LNCaP clone FGC (cell line): Measurements from ENCODE around the gene MAD1L1.

Source experiments
- DNase-seq: peaks from one replicate; pipeline ENCODE4 v3.0.0-alpha.2; 2011; ENCODE audit warnings: low read depth
- H3K4me3 ChIP-seq: 2 replicates; pipeline ENCODE4 v1.5.1; 2011; ENCODE audit warnings: mild to moderate bottlenecking, low read depth, low read length, control low read depth
- TF ChIP-seq, protein P1 (sequence below): IDR thresholded peaks from 2 replicates; pipeline ENCODE4 v1.5.1; 2012; ENCODE audit warnings: mild to moderate bottlenecking; ENCODE audit not compliant: control insufficient read depth, insufficient read depth; ENCODE audit errors: extremely low read depth

Gene MAD1L1

DNA sequence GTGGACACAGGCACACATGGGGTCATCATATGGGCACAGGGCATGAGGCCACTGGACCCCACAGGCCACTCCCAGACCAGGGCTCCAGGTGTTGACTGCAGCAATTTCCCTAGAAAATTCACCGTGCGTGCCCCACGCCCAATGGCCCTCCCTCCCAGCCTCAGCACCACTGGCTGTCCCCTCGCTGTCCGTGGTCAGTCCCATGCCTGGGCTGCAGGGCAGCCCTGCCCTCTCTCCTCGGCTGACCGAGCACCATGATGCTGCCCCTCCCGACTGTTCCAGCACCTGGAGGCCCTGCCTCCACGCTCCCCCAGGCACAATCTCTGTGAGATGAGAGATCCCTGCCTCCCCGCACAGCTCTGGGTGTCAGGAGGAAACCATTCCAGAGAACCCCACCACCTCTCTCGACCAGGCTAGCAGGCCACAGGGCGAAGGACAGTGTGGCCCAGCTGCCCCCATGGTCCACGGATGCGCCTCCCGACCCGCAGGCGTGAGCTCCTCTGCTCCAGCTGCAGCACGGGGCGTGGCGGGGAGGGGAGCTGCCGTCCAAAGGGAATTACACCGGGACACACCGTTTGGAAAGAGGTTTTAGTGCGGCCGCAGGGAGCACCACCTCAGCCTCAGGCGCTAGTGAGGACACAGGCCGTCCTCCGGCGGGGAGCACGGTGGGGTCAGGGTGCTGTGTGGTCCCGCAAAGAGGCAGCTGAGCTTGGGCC, 21.8 kb upstream of the MAD1L1 start:
- DNase-seq = no peak
- TF ChIP-seq, protein P1, sequence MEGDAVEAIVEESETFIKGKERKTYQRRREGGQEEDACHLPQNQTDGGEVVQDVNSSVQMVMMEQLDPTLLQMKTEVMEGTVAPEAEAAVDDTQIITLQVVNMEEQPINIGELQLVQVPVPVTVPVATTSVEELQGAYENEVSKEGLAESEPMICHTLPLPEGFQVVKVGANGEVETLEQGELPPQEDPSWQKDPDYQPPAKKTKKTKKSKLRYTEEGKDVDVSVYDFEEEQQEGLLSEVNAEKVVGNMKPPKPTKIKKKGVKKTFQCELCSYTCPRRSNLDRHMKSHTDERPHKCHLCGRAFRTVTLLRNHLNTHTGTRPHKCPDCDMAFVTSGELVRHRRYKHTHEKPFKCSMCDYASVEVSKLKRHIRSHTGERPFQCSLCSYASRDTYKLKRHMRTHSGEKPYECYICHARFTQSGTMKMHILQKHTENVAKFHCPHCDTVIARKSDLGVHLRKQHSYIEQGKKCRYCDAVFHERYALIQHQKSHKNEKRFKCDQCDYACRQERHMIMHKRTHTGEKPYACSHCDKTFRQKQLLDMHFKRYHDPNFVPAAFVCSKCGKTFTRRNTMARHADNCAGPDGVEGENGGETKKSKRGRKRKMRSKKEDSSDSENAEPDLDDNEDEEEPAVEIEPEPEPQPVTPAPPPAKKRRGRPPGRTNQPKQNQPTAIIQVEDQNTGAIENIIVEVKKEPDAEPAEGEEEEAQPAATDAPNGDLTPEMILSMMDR = no peak
- H3K4me3 ChIP-seq = no peak overlapping the region

DNA sequence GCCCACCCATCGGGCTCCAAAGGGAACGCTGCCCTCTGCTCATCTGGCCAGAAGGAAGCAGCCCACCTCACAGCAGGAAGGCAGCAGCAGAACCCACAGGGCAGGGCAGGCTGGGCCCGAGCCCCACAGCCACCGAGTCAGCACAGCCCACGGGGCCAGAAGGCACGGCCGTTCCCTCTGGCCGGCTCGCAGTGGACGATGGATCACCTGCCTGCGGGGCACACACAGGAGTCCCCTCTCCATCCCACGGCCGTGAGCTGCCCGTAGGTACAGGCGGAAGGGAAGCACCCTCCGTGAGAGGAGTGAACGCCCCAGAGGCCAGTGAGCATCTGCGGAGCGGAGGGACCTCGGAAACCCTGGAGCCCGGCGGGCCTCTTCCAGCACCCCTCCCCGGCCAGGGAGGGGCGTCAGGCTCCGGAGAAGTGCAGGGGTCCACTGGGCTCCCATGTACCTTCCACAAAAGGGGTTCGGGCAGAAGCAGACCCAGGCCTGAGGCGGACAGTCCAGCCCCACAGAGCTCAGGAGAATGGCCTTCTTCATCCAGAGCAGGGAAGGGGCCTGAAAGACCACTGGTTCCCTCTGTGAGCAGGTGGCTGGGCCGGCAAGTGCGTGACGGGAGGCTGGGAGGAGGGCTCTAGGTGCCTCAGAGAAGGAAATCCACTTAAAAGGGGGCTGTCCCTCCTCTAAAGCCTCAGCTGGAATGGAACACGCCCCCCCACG, 20.9 kb upstream of the MAD1L1 start:
- DNase-seq = no peak
- TF ChIP-seq, protein P1 = no peak
- H3K4me3 ChIP-seq = no peak overlapping the region

DNA sequence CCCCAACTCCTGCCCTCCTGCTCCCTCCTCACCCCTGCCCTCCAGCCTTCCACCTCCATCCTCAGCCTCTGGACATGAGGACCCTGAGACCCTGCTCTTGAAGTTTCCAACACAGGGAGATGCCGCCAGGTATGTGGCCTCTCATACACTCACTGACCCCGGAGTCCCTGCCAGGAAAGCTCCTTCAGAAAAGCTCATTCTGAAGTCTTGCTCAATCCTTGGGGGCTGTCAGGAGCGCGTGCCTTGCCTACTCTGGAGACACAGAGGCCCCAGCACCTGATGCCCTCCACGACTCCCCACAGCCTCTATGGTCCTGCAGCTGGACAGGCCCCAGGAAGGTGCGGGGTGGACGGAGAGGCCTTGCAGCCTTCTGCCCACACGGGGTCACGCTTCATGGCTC, 20.3 kb upstream of the MAD1L1 start:
- H3K4me3 ChIP-seq = no peak overlapping the region
- TF ChIP-seq, protein P1 = no peak
- DNase-seq = no peak

DNA sequence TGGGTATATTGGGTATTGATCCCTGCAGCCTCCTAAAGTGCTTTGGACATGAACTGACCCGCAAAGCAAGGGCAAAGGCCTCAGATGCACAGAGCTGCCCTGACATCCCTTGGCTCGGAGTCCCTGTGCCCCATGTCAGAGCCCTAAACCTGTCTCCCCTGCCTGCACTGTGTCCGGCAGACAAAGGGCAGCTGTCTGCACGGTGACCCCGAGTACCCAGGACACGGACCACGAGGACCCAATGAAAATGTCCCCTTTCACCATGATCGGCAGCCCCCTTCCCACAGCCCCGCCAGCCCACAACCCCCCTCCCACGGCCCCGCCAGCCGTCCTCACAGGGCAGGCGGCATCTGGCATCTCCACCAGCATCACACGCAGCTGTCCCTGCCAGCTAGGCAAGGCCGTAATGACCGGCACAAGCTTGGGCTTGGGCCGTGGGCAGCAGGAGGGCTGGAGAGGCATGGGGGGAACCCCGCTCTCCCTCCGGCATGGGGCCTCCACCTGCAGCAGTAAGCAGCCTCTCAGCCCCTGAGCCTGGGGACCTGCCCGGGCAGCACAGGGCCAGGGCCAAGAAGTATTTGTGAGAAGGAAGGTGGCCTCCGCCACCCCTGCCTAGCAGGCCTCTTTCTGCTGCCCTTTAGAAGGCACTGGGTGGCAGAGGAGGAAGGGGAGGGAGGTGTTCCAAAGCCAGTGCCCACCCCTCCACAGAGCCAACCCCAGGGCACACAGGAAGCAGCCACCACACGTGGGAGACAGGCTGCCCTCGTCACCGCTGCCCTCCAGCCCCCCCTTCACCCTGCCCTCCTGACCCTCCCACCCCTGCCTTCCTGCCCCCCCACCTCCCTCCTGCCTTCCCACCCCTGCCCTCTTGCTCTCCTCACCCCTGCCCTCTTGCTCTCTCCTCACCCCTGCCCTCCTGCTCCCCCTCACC, 19.4 kb upstream of the MAD1L1 start:
- TF ChIP-seq, protein P1 = no peak
- H3K4me3 ChIP-seq = no peak overlapping the region

DNA sequence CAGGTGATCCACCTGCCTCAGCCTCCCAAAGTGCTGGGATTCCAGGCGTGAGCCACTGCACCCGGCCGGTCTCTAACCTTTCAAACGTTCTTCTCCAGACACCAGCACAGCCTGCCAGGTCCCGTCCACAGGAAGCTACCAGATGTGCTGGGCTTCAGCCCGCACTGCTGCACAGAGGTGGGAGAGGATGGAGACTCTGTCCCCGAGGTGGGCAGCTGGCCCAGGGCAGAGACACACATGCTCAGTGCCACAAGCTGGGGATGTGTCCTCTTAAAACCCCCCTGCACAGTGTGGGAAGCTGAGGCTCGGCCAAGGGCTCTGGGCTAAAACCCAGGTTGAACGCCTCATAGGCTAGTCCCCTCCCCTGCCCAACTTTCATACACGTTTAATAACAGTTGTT, 18.6 kb upstream of the MAD1L1 start:
- no peak for DNase-seq
- no peak overlapping the region for H3K4me3 ChIP-seq
- TF ChIP-seq, protein P1 = no peak

More for the DNA sequence above, 19.4 kb upstream of the MAD1L1 start:
- no peak for DNase-seq

DNA sequence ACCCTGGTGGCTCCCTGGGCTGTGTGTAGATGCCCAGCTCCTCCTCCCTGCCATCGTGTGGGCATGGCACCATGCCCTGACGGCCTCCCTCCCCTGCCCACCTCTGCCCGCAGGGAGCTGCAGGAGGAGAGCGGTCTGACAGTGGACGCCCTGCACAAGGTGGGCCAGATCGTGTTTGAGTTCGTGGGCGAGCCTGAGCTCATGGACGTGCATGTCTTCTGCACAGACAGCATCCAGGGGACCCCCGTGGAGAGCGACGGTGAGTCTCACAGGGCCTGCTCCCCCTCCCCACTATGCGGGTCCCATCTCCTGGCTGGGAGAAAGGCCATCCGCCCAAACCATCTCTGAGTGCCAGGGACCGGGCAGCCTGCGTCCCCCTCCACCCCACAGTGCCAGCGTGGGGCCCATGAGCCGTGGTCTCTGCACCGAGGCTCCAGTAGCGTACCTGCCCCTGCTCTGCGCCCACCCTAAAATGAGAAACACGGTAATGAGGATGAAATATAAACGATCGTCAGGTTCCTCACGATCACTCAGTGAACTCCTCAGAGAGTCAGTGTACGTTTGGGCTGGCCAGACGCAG, 17.1 kb upstream of the MAD1L1 start:
- no peak overlapping the region for H3K4me3 ChIP-seq
- TF ChIP-seq, protein P1 = no peak
- no peak for DNase-seq
